Brain microvascular endothelial cell (primary cell): ENCODE data around the gene TMPRSS3.

Experiments used
- DNase-seq: peaks from one replicate; pipeline ENCODE4 v3.0.0-alpha.2; 2020
- H3K27ac ChIP-seq: fragments of 250-450 bp; sonication (Bioruptor Pico); 2 replicates; pipeline ENCODE4 v1.5.1; 2020; ENCODE audit warnings: mild to moderate bottlenecking, moderate library complexity
- H3K27me3 ChIP-seq: fragments of 250-450 bp; sonication (Bioruptor Pico); replicated peaks from 2 replicates; pipeline ENCODE4 v1.5.1; 2020; ENCODE audit warnings: mild to moderate bottlenecking
- H3K36me3 ChIP-seq: fragments of 250-450 bp; sonication (Bioruptor Pico); replicated peaks from 2 replicates; pipeline ENCODE4 v1.5.1; 2020; ENCODE audit warnings: mild to moderate bottlenecking
- H3K4me3 ChIP-seq: 2 replicates; pipeline ENCODE4 v1.5.1; 2011; ENCODE audit warnings: low read depth, mild to moderate bottlenecking, control low read depth, low read length, moderate library complexity
- in situ Hi-C: cut with HindIII; loops from 2 replicates; pipeline ENCODE4 v1.10.0; 2017; ENCODE audit warnings: low sequenced_read_pairs, low pct_ligation_motif_present
- TF ChIP-seq, protein P1 (sequence below): IDR thresholded peaks from 2 replicates; pipeline ENCODE4 v1.5.1; 2011; ENCODE audit warnings: low read depth, mild to moderate bottlenecking, moderate library complexity, low read length, control low read depth, inconsistent platforms; ENCODE audit errors: missing control alignments

The TMPRSS3 gene

GRCh38 chr21:42349420-42350317, 46.2 kb downstream of the TMPRSS3 start:
- in situ Hi-C loops, result no loop called here
- no peak for DNase-seq
- TF ChIP-seq, protein P1, sequence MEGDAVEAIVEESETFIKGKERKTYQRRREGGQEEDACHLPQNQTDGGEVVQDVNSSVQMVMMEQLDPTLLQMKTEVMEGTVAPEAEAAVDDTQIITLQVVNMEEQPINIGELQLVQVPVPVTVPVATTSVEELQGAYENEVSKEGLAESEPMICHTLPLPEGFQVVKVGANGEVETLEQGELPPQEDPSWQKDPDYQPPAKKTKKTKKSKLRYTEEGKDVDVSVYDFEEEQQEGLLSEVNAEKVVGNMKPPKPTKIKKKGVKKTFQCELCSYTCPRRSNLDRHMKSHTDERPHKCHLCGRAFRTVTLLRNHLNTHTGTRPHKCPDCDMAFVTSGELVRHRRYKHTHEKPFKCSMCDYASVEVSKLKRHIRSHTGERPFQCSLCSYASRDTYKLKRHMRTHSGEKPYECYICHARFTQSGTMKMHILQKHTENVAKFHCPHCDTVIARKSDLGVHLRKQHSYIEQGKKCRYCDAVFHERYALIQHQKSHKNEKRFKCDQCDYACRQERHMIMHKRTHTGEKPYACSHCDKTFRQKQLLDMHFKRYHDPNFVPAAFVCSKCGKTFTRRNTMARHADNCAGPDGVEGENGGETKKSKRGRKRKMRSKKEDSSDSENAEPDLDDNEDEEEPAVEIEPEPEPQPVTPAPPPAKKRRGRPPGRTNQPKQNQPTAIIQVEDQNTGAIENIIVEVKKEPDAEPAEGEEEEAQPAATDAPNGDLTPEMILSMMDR, result no peak

GRCh38 chr21:42348762-42349161, 47.1 kb downstream of the TMPRSS3 start:
- no peaks in the 10 kb centered on the region for H3K27me3 ChIP-seq
- no peak overlapping the region for H3K27ac ChIP-seq
- H3K36me3 ChIP-seq, result no peaks in the 10 kb centered on the region
- in situ Hi-C loops, result no loop called here
- no peak for DNase-seq
- no peak overlapping the region for H3K4me3 ChIP-seq
- TF ChIP-seq, protein P1, result no peak

More at GRCh38 chr21:42349420-42350317, 46.2 kb downstream of the TMPRSS3 start:
- Histone ChIP-seq H3K27me3 (no peaks in the 10 kb centered on the region), H3K36me3 (no peaks in the 10 kb centered on the region), H3K4me3 (no peak overlapping the region), H3K27ac (no peak overlapping the region)

DNA sequence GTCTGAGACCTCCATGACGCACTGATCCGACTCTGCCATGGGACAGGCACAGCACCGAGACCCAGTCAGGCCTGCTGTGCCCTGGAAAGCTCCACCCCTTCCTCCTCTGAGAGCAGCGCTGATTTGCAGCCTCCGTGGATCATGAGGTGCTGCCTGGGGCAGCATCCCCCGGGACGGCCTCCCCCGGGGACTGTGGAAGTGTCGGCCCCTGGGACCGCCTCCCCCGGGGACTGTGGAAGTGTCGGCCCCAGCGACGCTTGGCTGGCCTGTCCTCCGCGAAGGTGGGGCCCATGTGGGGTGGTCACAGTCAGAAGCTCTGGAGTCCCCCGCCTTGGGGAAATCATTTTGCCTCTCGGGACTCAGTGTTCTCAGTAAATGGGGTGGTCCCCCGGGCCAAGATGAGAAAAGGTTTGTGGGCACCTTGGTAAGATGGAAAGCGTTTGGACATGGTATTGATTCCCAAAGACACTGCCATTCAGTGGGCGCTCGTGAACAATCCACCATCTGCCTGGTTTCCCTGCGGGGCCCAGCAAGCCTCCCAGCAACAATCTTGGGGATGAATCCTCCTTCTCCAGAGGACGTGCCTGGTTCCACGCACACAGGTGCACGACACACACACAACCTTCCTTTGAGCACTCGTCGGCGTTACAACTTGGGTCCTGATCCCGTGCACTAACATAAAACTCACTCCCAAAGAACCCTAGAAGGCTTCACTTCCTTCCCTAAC, 48.1 kb downstream of the TMPRSS3 start:
- TF ChIP-seq, protein P1, result no peak
- no peaks in the 10 kb centered on the region for H3K36me3 ChIP-seq
- H3K27ac ChIP-seq, result no peak overlapping the region
- no peaks in the 10 kb centered on the region for H3K27me3 ChIP-seq
- in situ Hi-C loops, result no loop called here
- DNase-seq, result no peak
- no peak overlapping the region for H3K4me3 ChIP-seq

- no peaks in the 10 kb centered on the region for H3K27me3 ChIP-seq
- TF ChIP-seq, protein P1, result no peak
- H3K36me3 ChIP-seq, result no peaks in the 10 kb centered on the region
- no peak overlapping the region for H3K4me3 ChIP-seq
- in situ Hi-C loops, result no loop called here
- H3K27ac ChIP-seq, result no peak overlapping the region
- DNase-seq, result no peak
Measured at GRCh38 chr21:42346866-42347600, 48.8 kb downstream of the TMPRSS3 start.

DNA sequence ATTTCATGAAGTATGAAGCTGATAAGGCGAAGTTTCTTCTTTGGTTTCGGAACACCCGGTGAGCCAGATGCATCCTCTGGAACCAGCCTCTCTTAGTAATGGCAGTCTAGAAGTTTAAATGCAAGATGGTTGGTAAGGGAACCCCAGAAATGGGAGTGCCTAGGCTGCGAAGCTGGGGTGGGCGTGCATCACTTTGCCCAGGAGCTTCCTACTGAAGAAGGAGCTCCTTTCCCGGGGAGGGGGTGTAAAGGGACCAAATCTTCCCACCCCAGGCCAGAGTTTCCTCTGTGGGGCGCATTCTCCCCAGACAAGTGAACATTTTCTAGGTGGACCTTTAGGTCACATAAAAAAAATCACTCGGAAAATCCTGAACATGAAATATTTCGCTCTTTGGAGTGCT, 49.4 kb downstream of the TMPRSS3 start:
- TF ChIP-seq, protein P1, result no peak
- Histone ChIP-seq H3K27ac (no peak overlapping the region), H3K4me3 (no peak overlapping the region), H3K27me3 (no peaks in the 10 kb centered on the region), H3K36me3 (no peaks in the 10 kb centered on the region)
- in situ Hi-C loops, result no loop called here
- DNase-seq, result no peak
